H1 (cell line): ENCODE measurements around the gene CCSER2. TPM values are rescaled to one million over a fixed set of nuclear protein-coding genes. Genes with fewer than 3 reads are reported as not detected.

Experiments used
- CTCF ChIA-PET: fragments of 300-600 bp; sonication (Branson Sonifier 250); formaldehyde crosslinking; loops from one replicate; lab custom pipeline; 2021; ENCODE audit not compliant: partially characterized antibody; lab: Charles Lee
- POLR2A ChIA-PET: fragments of 300-600 bp; sonication (Branson Sonifier 250); formaldehyde crosslinking; loops from one replicate; lab custom pipeline; 2021; ENCODE audit warnings: inconsistent platforms; ENCODE audit not compliant: partially characterized antibody; lab: Charles Lee
- DNase-seq, 2 experiments: peaks; one replicate each; pipeline versions ENCODE4 v3.0.0 to v3.0.0-alpha.2; 2010 to 2022; ENCODE audit warnings: low spot score in 2 of 2, low read depth in 1 of 2, mixed read lengths in 1 of 2
- FAIRE-seq: peaks from 2 replicates; lab custom pipeline; 2011; peaks lifted over from hg19 to GRCh38; lab: Jason Lieb, UNC
- H2AFZ ChIP-seq: 2 replicates; pipeline ENCODE4 v1.8.1; 2012; ENCODE audit warnings: low read length, inconsistent platforms
- H2AK5ac ChIP-seq: 2 replicates; pipeline ENCODE4 v1.6.1; 2013; ENCODE audit warnings: low read depth, low read length
- H2BK120ac ChIP-seq: replicated peaks from 2 replicates; pipeline ENCODE3; 2013; ENCODE audit warnings: low read depth, low read length, inconsistent platforms
- H2BK12ac ChIP-seq: 2 replicates; pipeline ENCODE4 v1.6.1; 2013; ENCODE audit warnings: low read depth, low read length
- H2BK15ac ChIP-seq: 2 replicates; pipeline ENCODE4 v1.6.1; 2013; ENCODE audit warnings: low read length
- H2BK20ac ChIP-seq: 2 replicates; pipeline ENCODE4 v1.6.1; 2013; ENCODE audit warnings: low read length
- H2BK5ac ChIP-seq: 2 replicates; pipeline ENCODE4 v1.6.1; 2013; ENCODE audit warnings: low read depth, low read length
- H3K14ac ChIP-seq: 2 replicates; pipeline ENCODE4 v1.6.1; 2013; ENCODE audit warnings: inconsistent platforms; ENCODE audit not compliant: insufficient read length
- H3K18ac ChIP-seq: 2 replicates; pipeline ENCODE4 v1.6.1; 2013; ENCODE audit warnings: low read length; ENCODE audit errors: extremely low read depth
- H3K23ac ChIP-seq: 2 replicates; pipeline ENCODE4 v1.6.1; 2013; ENCODE audit warnings: inconsistent platforms; ENCODE audit not compliant: insufficient read length
- H3K23me2 ChIP-seq: 2 replicates; pipeline ENCODE4 v1.6.1; 2013; ENCODE audit warnings: low read depth, low read length
- H3K27ac ChIP-seq: 2 replicates; pipeline ENCODE4 v1.6.1; 2011; ENCODE audit warnings: low read depth, low read length, inconsistent platforms
- H3K27me3 ChIP-seq, 4 experiments: replicated peaks in 1 of 4; 1 replicate in 1 of 4; 2 replicates in 3 of 4; pipeline versions ENCODE4 v1.6.1 to v1.8.1; 2011 to 2013; ENCODE audit warnings: low read length in 3 of 4, mild to moderate bottlenecking in 3 of 4, inconsistent platforms in 2 of 4, mixed read lengths in 2 of 4, moderate library complexity in 1 of 4; ENCODE audit not compliant: control insufficient read depth in 3 of 4, insufficient read depth in 3 of 4; ENCODE audit errors: extremely low read depth in 1 of 4
- H3K36me3 ChIP-seq, 4 experiments: 2 replicates each; pipeline versions ENCODE4 v1.6.1 to v1.8.1; 2011 to 2013; ENCODE audit warnings: mild to moderate bottlenecking in 4 of 4, low read length in 3 of 4, moderate library complexity in 2 of 4, control low read depth in 1 of 4, inconsistent platforms in 1 of 4; ENCODE audit not compliant: insufficient read depth in 4 of 4, control insufficient read depth in 2 of 4
- H3K4ac ChIP-seq: replicated peaks from 2 replicates; pipeline ENCODE3; 2013; ENCODE audit warnings: low read length, low read depth, mixed read lengths, inconsistent platforms; ENCODE audit not compliant: insufficient read length
- H3K4me1 ChIP-seq, 4 experiments: replicated peaks in 1 of 4; 1 replicate in 1 of 4; 2 replicates in 3 of 4; pipeline versions ENCODE4 v1.6.1 to v1.8.1; 2011 to 2013; ENCODE audit warnings: low read length in 3 of 4, inconsistent platforms in 2 of 4, mixed read lengths in 1 of 4; ENCODE audit not compliant: insufficient read depth in 4 of 4, control insufficient read depth in 3 of 4
- H3K4me2 ChIP-seq, 2 experiments: 2 replicates each; pipeline versions ENCODE4 v1.6.1 to v1.8.1; 2011 to 2013; ENCODE audit warnings: low read depth in 2 of 2, low read length in 2 of 2, control low read depth in 1 of 2, inconsistent platforms in 1 of 2, mild to moderate bottlenecking in 1 of 2; ENCODE audit not compliant: insufficient read depth in 1 of 2
- H3K4me3 ChIP-seq, 4 experiments: fragments of 200-600, 300-600 bp in 1 of 4; sonication (generic), shearing (Covaris generic), sonication (Bioruptor Twin) in 1 of 4; 2 replicates each; pipeline versions ENCODE4 v1.5.1 to v1.8.1; 2011 to 2016; ENCODE audit warnings: low read length in 4 of 4, low read depth in 3 of 4, control low read depth in 2 of 4, inconsistent platforms in 2 of 4, mild to moderate bottlenecking in 2 of 4, mixed read lengths in 1 of 4, moderate library complexity in 1 of 4; ENCODE audit not compliant: insufficient read depth in 2 of 4; ENCODE audit errors: extremely low read depth in 1 of 4
- H3K56ac ChIP-seq: replicated peaks from 2 replicates; pipeline ENCODE3; 2013; ENCODE audit warnings: low read depth, mild to moderate bottlenecking, mixed read lengths, low read length, inconsistent platforms; ENCODE audit not compliant: insufficient read length
- H3K79me1 ChIP-seq: 2 replicates; pipeline ENCODE4 v1.6.1; 2013; ENCODE audit warnings: low read depth, low read length, control low read depth
- H3K79me2 ChIP-seq, 2 experiments: 2 replicates each; pipeline versions ENCODE4 v1.6.1 to v1.8.1; 2012 to 2013; ENCODE audit warnings: low read length in 2 of 2, mild to moderate bottlenecking in 2 of 2, inconsistent platforms in 1 of 2; ENCODE audit not compliant: insufficient read depth in 2 of 2, control insufficient read depth in 1 of 2
- H3K9ac ChIP-seq, 4 experiments: replicated peaks in 1 of 4; 1 replicate in 1 of 4; 2 replicates in 3 of 4; pipeline versions ENCODE4 v1.6.1 to v1.8.1; 2011 to 2013; ENCODE audit warnings: low read depth in 3 of 4, low read length in 3 of 4, control low read depth in 2 of 4, mild to moderate bottlenecking in 2 of 4, moderate library complexity in 2 of 4, inconsistent platforms in 1 of 4; ENCODE audit errors: extremely low read depth in 1 of 4
- H3K9me3 ChIP-seq, 2 experiments: 2 replicates each; pipeline versions ENCODE4 v1.6.1 to v1.8.1; 2012 to 2013; ENCODE audit warnings: mild to moderate bottlenecking in 2 of 2, moderate library complexity in 2 of 2, control low read depth in 1 of 2, inconsistent platforms in 1 of 2, low read depth in 1 of 2, low read length in 1 of 2, mixed read lengths in 1 of 2; ENCODE audit not compliant: insufficient read depth in 2 of 2
- H4K20me1 ChIP-seq, 2 experiments: replicated peaks in 1 of 2; 2 replicates each; pipeline versions ENCODE3 to v1.8.1; 2011 to 2013; ENCODE audit warnings: inconsistent platforms in 2 of 2, low read length in 2 of 2, mild to moderate bottlenecking in 1 of 2; ENCODE audit not compliant: insufficient read depth in 2 of 2, control insufficient read depth in 1 of 2
- H4K5ac ChIP-seq: 2 replicates; pipeline ENCODE4 v1.6.1; 2013; ENCODE audit warnings: low read length, low read depth, mixed read lengths, inconsistent platforms; ENCODE audit not compliant: insufficient read length
- H4K8ac ChIP-seq: 2 replicates; pipeline ENCODE4 v1.8.0; 2013; ENCODE audit warnings: mild to moderate bottlenecking, moderate library complexity, low read length, inconsistent platforms; ENCODE audit not compliant: insufficient read depth; ENCODE audit errors: extremely low read depth
- H4K91ac ChIP-seq: replicated peaks from 2 replicates; pipeline ENCODE3; 2013; ENCODE audit warnings: low read length, mixed read lengths, inconsistent platforms; ENCODE audit not compliant: insufficient read length
- EZH2 ChIP-seq: fragments of 200-600 bp; sonication (generic); IDR thresholded peaks from 2 replicates; pipeline ENCODE4 v1.7.1; 2012; ENCODE audit warnings: low read depth, mild to moderate bottlenecking, moderate library complexity, low read length, inconsistent platforms; ENCODE audit not compliant: severe bottlenecking
- FOSL1 ChIP-seq: IDR thresholded peaks from 2 replicates; pipeline ENCODE4 v1.6.1; 2011; ENCODE audit warnings: mild to moderate bottlenecking, low read depth, low read length, moderate library complexity; ENCODE audit not compliant: insufficient read depth
- GABPA ChIP-seq: IDR thresholded peaks from 2 replicates; pipeline ENCODE4 v1.6.1; 2011; ENCODE audit warnings: mild to moderate bottlenecking, low read length, moderate library complexity, borderline replicate concordance; ENCODE audit not compliant: insufficient read depth
- GTF2F1 ChIP-seq: IDR thresholded peaks from 2 replicates; pipeline ENCODE4 v1.6.1; 2012; ENCODE audit warnings: low read depth, low read length, improper control_type of control experiment, borderline replicate concordance
- KDM5A ChIP-seq: fragments of 200-600 bp; IDR thresholded peaks from 2 replicates; pipeline ENCODE4 v1.7.1; 2012; ENCODE audit warnings: mild to moderate bottlenecking, low read length, inconsistent platforms, mixed read lengths
- MAFK ChIP-seq: IDR thresholded peaks from 2 replicates; pipeline ENCODE4 v1.6.1; 2012; ENCODE audit warnings: low read depth, mild to moderate bottlenecking, improper control_type of control experiment, low read length
- NRF1 ChIP-seq: IDR thresholded peaks from 2 replicates; pipeline ENCODE4 v1.6.1; 2011; ENCODE audit warnings: mild to moderate bottlenecking, low read depth, low read length, improper control_type of control experiment
- RBBP5 ChIP-seq: IDR thresholded peaks from 2 replicates; pipeline ENCODE4 v1.7.1; 2012; ENCODE audit warnings: low read depth, mild to moderate bottlenecking, inconsistent platforms, low read length, moderate library complexity, borderline replicate concordance
- RXRA ChIP-seq: IDR thresholded peaks from 2 replicates; pipeline ENCODE4 v1.6.1; 2011; ENCODE audit warnings: low read depth, mild to moderate bottlenecking, low read length, moderate library complexity; ENCODE audit not compliant: insufficient read depth
- SUZ12 ChIP-seq: fragments of 200-600 bp; sonication (generic); IDR thresholded peaks from 2 replicates; pipeline ENCODE4 v1.6.1; 2012; ENCODE audit warnings: mild to moderate bottlenecking, inconsistent platforms, low read length, moderate library complexity, mixed read lengths
- TBP ChIP-seq: IDR thresholded peaks from 2 replicates; pipeline ENCODE4 v1.6.1; 2011; ENCODE audit warnings: low read depth, low read length, improper control_type of control experiment
- WGBS, 2 experiments: shearing (Covaris generic) in 1 of 2; methylation state at CpG; one replicate each; pipeline versions ENCODE4 v1.1.6 to v1.1.7; 2013 to 2015; ENCODE audit warnings: low lambda C conversion rate in 2 of 2, mixed read lengths in 2 of 2, inconsistent platforms in 1 of 2, low coverage in 1 of 2, missing lambda C conversion rate in 1 of 2; ENCODE audit not compliant: insufficient replicate concordance in 2 of 2, insufficient coverage in 1 of 2, insufficient read length in 1 of 2; ENCODE audit errors: extremely low coverage in 1 of 2, missing lambda C conversion rate in 1 of 2; 5-methylcytosine and 5-hydroxymethylcytosine counted together
- polyA plus RNA-seq, 7 experiments: library from polyadenylated mRNA; depleted of rRNA in 3 of 7; stranded (reverse) in 5 of 7; unstranded in 2 of 7; fragments of >200 nt in 5 of 7; fragments of 200-250 nt in 2 of 7; gene quantifications; 1 replicate in 5 of 7; 2 replicates in 1 of 7; 4 replicates in 1 of 7; pipeline versions ENCODE4 v1.2.1 to v1.2.3, GENCODE V29; 2011 to 2013; ENCODE audit warnings: missing spikeins in 2 of 7, mixed read lengths in 2 of 7
- total RNA-seq: library from RNA; stranded (reverse); fragmentation: NEBNext Ultra II Directional; extraction: Animal tissue kit (Norgen Biotek cat#: 25700); gene quantifications from 2 replicates; pipeline ENCODE4 v1.2.1, GENCODE V29; 2021

Gene CCSER2
- total and polyA plus RNA-seq, 2 of the 8 experiments (the other 6 are each of a cell fraction or from before 2014, with no cell fraction given), result 6.9 to 30.5 TPM

DNA sequence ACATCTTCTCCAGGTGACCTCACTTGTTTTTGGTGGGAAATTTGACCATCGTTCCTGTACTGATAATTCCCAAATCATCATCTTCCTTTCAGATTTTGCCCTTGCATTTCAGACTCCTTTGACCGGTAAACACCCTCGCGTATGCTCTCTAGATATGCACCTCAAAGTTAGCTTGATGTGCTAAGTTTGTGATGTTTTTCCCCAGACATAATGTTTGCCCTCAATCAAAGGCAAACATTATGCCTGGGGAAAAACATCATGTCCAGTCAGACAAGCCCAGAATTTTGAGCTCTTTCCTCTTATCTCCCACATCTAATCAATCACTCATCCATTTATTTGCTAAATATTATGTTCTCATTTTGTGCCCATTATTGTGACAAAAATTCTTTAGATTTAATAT is 26.2 kb downstream of the CCSER2 start:
- H3K18ac ChIP-seq, result no peak overlapping the region
- WGBS, 2 experiments, result 91% methylated on average over 4 of the region's 4 CpGs; no CpG with 5 or more reads in 1 of the 2 experiments
- no peak overlapping the region for H4K8ac ChIP-seq
- peaks cover 0 to 9% (median 4%) of the 10 kb centered on the region in 4 experiments; a peak in 4 of 7 replicates for H3K4me1 ChIP-seq
- no peak overlapping the region for H3K56ac ChIP-seq
- peak overlapping the region; percentile 5 for H3K4ac ChIP-seq
- H2BK20ac ChIP-seq, result no peak overlapping the region
- H3K27me3 ChIP-seq, result no peaks in the 10 kb centered on the region
- H2BK15ac ChIP-seq, result no peak overlapping the region
- no peak overlapping the region for H2AFZ ChIP-seq
- no peak overlapping the region for H3K4me3 ChIP-seq
- DNase-seq, result no peak
- H3K4me2 ChIP-seq, result no peak overlapping the region
- no peaks in the 10 kb centered on the region for H3K36me3 ChIP-seq
- H3K79me1 ChIP-seq, result no peaks in the 10 kb centered on the region; the same call in 1 of the 2 replicates
- FAIRE-seq, result no peak
- no peak for TF ChIP-seq GTF2F1
- TF ChIP-seq RBBP5, result no peak
- TF ChIP-seq KDM5A, result no peak
- TF ChIP-seq SUZ12, result no peak
- no peak for TF ChIP-seq FOSL1
- no peak for TF ChIP-seq NRF1
- TF ChIP-seq EZH2, result no peak
- no peak for TF ChIP-seq MAFK
- TF ChIP-seq TBP, result no peak
- TF ChIP-seq GABPA, result no peak
- TF ChIP-seq RXRA, result no peak
- no peak overlapping the region for H2AK5ac ChIP-seq
- H2BK5ac ChIP-seq, result no peak overlapping the region
- no peak overlapping the region for H4K91ac ChIP-seq
- peaks cover 0 to 54% of the 10 kb centered on the region in 2 experiments; a peak in 2 of 4 replicates for H3K79me2 ChIP-seq
- peaks cover 0 to 1% of the 10 kb centered on the region in 2 experiments for H4K20me1 ChIP-seq
- no peaks in the 10 kb centered on the region for H3K9me3 ChIP-seq
- no peak overlapping the region for H3K9ac ChIP-seq
- H2BK12ac ChIP-seq, result no peak overlapping the region
- POLR2A ChIA-PET, result no interaction called here
- no peaks in the 10 kb centered on the region for H3K23me2 ChIP-seq
- H3K23ac ChIP-seq, result no peak overlapping the region
- no peak overlapping the region for H4K5ac ChIP-seq
- H3K14ac ChIP-seq, result no peak overlapping the region
- CTCF ChIA-PET, result interaction anchor here (0.8 to 6.1 kb wide), 8 partner anchors 10 to 183 kb away, joined by 3 to 91 read pairs (median 6); no protein-coding TSS in a partner anchor
- H2BK120ac ChIP-seq, result peak overlapping the region; percentile 18
- H3K27ac ChIP-seq, result no peak overlapping the region
